ENCODE data around the gene MYOZ3.

The MYOZ3 gene

DNA sequence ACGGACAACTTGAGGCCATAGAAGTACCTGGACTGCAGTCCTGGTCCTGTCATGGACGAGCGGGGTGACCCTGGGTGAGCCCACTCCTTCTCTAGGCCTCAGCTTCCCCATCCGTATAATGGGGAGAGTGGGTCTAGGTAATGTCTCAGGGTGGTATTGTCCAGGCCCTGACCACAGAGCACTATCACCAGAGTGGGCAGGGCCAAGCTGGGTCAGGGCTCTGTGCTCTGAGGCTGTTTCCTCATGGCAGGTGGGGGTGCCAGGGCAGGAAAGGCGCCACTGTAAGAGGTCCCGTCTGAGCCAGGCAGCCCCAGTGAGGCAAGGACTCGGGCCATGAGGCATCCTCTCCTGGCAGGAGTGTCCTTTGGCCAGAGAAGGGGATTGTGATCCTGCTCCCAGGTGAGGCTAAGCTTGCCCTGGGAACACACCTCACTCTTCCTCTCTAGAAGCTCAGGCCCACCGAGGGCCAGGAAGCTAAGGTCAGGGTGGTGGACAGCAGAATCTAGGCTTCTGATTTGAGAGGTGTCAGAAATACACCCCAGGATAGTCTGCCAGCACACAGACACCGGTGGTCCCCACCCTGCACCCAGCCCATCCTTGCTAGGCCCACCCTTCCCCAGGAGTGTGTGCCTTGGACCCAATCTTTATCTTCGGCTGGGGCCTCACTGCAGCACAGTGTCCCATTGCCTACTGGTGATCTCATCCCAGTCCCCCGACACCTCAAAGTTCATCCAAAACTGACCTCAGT, 1.5 kb upstream of the MYOZ3 start:
- DNase-seq (ENCODE audit: low read depth) = no peak

- DNase-seq (ENCODE audit: low read depth) = no peak
These were observed 781 bp upstream of the MYOZ3 start for GRCh38 chr5:150660108-150660831.

- no peak for DNase-seq (ENCODE audit: low read depth)
These were observed 958 bp downstream of the MYOZ3 start for GRCh38 chr5:150661821-150662596.

DNA sequence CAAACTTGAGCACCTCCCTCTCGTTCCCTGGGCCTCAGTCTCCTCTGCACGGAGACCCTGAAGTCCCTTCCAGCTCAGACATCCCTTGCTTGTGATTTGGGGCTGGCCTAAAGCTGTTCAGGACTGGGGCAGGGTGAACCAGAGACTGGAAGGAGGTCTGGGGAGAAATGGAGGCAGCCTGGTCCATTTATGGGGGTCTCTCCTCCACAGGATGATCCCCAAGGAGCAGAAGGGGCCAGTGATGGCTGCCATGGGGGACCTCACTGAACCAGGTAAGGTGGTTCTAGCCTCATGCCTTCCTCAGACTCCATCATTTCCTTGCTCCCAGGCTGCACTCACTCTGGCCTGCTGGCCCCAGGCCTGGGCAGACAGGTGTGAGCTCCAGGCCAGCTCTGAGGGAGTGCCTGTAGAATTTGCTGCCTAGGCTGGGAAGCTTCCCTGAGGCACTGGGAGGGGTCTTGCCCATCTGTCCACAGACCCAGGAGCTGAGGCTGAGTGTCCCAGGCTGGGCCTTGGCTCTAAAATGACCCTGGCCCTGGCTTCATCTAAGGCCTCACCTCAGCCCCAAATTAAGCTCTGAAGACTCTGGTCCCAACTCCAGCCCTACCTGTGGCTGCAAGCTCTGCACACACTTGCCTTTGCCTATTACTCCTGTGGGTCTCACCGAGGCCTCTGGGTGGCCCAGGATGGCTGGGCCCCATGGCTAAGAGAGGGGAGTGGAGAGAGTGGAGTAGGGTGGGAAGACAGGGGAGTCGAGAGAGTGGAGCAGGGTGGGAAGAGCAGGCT, 1.9 kb downstream of the MYOZ3 start:
- no peak for DNase-seq (ENCODE audit: low read depth)

DNA sequence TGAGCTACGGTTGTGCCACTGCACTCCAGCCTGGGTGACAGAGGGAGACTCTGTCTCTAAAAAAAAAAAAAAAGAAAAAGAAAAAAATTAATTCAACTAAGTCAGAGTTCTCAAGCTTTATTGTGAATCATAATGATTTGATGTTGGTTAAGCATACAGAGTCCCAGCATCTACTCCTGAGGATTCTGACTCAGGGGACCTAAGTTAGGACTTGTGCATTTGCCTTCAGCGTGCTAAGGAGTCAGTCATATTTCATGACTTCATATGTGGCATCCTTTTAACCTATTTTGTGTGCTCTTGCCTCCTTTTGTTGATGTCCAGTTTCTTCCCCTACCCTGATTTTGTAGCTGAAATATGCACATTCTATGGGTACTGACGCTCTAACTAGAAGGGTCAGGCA, 2.9 kb downstream of the MYOZ3 start:
- DNase-seq (ENCODE audit: low read depth) = no peak

DNA sequence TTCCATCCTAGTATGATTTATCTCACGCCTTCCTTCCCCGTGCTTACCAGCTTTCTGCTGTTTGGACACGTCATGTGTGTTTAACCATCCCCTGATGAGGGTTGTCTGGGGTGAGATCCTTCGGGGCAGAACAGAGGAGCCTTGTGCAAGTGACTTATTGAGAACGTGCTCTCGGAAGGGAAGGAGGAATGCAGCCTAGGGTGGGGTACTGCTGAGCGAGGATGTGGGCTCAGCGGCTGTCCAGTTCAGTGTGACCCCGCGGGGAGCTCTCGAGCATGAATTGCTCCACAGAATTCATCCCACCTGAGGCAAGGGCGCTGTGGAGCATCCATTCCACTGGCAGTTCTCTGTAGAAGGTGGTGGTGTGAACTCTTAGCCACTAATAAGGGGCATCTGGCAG, 4.0 kb downstream of the MYOZ3 start:
- no peak for DNase-seq (ENCODE audit: low read depth)

- no peak for DNase-seq (ENCODE audit: low read depth)
These were observed 9.4 kb downstream of the MYOZ3 start for GRCh38 chr5:150670275-150670947.

- no peak for DNase-seq (ENCODE audit: low read depth)
These were observed 9.9 kb downstream of the MYOZ3 start for GRCh38 chr5:150670948-150671310.

DNA sequence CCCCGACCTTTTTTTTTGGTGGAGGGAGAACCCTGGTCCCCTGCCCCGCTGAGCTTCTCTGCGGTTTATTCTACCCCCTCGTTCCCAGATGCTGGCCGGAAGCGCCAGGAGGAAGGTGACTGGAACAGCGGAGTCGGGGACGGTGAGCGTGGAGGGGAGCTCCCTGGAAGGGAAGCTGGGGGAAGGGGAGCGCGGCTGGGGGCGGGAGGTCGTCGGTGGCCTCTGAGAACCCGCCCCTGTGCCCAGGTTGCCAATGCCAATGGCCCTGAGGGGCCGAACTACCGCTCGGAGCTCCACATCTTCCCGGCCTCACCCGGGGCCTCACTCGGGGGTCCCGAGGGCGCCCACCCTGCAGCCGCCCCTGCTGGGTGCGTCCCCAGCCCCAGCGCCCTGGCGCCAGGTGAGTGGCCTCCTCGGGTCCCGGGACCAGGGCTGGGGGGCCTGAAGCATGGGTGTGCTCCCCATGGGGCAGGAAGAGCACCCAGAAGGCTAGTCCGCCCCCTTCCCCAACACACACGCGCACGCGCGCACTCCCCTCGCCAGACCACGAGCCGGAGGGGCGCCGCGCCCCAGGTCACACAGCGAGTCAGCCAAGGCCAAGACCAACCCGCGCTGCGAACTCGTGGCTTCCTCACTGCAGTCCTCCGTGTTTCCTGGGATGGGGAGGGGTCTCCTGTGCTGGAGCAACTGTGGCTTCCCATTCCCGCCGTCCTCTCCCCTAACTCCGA, 10.6 kb downstream of the MYOZ3 start:
- no peak for DNase-seq (ENCODE audit: low read depth)

DNA sequence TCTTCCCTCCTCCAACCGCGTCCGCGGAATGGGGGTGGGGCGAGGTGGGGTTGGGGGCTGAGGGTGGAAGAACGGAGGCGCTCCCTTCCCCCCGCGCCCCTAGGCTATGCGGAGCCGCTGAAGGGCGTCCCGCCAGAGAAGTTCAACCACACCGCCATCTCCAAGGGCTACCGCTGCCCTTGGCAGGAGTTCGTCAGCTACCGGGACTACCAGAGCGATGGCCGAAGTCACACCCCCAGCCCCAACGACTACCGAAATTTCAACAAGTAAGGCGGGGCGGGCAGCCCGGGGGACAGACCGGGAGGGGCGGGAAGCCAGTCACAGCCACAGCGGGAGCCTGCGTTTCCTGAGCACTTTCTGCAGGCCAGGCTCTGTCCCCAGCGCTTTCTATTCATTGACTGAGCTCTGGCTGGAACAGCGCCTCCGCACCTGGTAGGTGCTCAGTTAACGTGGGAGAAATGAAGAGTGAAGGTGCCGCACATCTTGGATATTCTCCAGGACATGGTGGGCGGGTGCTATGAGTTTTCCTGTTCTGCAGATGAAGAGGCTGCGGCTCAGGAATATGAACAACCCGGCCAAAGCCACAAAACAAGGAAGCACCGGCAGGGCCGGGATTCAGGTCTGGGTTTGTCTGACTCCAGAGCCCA, 11.3 kb downstream of the MYOZ3 start:
- DNase-seq (ENCODE audit: low read depth) = no peak

DNA sequence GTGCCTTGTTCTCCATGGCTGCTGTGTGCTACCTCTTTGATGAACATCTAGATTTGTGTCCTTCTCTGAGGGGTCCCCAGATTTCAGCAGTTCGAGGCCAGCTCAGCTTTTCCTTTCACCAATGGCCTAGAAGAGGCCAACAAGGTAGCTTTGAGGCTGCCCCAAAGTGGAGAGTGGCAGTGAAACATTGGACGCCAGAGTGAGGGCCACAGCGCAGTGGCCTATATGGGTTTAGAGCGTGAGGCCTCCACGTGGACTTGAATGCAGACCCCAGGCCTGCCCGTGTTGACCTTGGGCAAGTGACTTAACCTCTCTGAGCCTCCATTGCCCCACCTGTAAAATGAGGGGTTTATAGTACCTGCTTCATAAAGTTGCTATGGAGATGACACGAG, 11.8 kb downstream of the MYOZ3 start:
- DNase-seq (ENCODE audit: low read depth) = no peak

DNA sequence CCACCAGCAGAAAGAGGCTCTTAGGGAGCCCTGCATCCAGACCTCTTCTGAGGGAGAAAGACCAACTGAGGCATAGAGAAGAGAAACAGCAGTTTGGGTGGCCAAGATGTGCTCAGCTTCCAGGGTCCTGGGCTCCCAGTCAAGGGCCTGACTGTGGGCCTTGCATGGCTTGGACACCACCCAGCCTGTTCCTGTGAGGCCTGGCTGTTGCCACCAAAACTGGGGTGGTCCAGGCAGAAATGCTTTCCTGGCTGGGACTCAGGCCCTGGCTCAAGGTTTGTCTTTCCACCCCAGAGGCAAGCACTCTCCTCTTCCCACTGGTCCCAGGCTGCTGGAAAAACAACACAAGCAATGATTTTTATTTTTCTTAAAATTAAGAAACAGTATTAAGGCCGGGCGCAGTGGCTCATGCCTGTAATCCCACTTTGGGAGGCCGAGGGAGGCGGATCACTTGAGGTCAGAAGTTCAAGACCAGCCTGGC, 13.3 kb downstream of the MYOZ3 start:
- DNase-seq (ENCODE audit: low read depth) = no peak

DNA sequence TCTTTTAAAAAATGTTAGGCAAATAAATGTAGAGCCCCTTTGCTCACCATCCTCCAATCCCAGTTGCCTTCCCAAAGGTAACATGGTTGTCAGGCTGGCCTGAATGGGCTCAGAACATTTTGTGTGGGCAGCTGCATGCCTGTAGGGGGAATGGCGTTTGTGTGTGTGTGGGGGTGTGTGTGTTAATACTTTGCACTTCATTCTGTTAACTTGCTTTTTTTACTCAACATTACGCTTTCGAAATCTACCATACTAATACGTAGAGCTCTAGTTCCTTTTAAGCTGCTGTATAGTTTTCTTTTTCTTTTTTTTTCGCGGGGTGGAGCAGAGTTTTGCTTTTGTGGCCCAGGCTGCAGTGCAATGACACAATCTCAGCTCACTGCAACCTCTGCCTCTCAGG, 14.0 kb downstream of the MYOZ3 start:
- no peak for DNase-seq (ENCODE audit: low read depth)

- DNase-seq (ENCODE audit: low read depth) = no peak
These were observed 15.5 kb downstream of the MYOZ3 start for GRCh38 chr5:150676578-150676977.

DNA sequence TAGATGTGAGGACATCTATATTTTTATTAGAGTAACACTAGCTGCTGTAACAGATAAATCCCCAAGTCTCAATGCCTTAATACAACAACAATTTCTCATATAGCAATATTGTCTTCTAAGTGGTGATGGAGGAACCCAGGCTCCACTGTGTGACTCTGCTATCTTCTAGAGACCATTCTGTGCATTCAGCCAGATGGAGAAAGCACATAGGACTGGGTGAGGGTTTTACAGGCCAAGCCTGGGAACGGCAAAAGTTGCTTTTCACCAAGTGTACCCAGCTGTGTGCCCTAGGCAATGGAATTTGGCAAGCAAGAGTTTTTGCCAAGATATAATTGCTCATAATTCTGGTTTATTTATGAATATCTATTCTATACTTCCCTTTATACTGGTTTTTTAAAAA, 28.1 kb downstream of the MYOZ3 start:
- no peak for DNase-seq (ENCODE audit: low read depth)

- DNase-seq (ENCODE audit: low read depth) = no peak
These were observed 29.7 kb downstream of the MYOZ3 start for GRCh38 chr5:150690760-150691159.

- no peak for DNase-seq (ENCODE audit: low read depth)
These were observed 31.2 kb downstream of the MYOZ3 start for GRCh38 chr5:150692276-150692675.

DNA sequence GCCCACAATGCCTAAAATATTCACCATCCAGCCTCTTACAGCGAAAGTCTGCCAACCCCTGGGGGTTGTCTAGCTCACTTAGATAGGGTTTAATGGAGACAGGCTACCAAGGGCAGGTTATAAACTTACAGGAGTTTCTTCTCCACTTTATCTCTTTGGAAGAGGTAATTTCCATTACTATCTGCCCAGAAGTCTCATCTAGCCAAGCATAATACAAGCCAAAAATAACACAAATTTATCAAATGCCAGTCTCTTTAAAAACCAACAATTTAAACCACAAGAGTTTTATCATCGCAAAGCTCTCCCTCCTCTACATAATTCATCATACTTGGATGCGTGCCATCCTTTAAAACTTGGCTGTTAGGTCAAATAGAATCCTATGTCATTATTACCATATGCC, 33.6 kb downstream of the MYOZ3 start:
- DNase-seq (ENCODE audit: low read depth) = no peak

DNA sequence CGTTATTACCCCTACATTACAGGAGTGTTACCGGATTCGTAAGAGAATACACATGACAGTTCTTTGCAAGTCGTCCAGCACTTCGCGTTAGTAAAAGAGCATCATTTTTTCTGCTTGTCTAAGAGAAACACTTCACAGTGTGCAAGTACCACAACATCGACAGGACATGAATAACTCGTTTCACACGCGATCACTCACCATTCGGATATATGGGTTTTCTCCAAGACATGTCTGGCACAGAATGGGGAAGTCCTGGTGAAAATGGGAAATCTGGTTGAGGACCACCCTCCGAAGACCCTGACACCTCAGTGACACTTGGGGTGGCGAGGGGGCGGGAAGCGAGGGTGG, 39.2 kb downstream of the MYOZ3 start:
- no peak for DNase-seq (ENCODE audit: low read depth)

GRCh38 chr5:150700594-150701377, 39.7 kb downstream of the MYOZ3 start, which contains the start of gene RBM22:
TSS of gene RBM22 (minus strand) at chr5:150701062. CDS start at chr5:150700985, 77 bp downstream.
- peak; percentile 85 for DNase-seq (ENCODE audit: low read depth)
